Dermis microvascular lymphatic vessel endothelial cell (primary cell): ENCODE data around the gene HTT. TPM values are rescaled to one million over a fixed set of nuclear protein-coding genes. Genes with fewer than 3 reads are reported as not detected.
A peak's percentile ranks its signal among the peaks of the same experiment; 100 is the strongest.

ENCODE experiments used
- DNase-seq, 2 donors: peaks; one replicate each; pipeline versions ENCODE4 v3.0.0 to v3.0.0-alpha.2; 2010; ENCODE audit warnings: low read depth in 2 of 2
- total RNA-seq: library from RNA; depleted of rRNA; stranded (reverse); fragments of >200 nt; gene quantifications from 2 replicates; pipeline ENCODE4 v1.2.1, GENCODE V29; 2014

HTT gene
- total RNA-seq, 1 donor from 2014 or later = 26.2 TPM

DNA sequence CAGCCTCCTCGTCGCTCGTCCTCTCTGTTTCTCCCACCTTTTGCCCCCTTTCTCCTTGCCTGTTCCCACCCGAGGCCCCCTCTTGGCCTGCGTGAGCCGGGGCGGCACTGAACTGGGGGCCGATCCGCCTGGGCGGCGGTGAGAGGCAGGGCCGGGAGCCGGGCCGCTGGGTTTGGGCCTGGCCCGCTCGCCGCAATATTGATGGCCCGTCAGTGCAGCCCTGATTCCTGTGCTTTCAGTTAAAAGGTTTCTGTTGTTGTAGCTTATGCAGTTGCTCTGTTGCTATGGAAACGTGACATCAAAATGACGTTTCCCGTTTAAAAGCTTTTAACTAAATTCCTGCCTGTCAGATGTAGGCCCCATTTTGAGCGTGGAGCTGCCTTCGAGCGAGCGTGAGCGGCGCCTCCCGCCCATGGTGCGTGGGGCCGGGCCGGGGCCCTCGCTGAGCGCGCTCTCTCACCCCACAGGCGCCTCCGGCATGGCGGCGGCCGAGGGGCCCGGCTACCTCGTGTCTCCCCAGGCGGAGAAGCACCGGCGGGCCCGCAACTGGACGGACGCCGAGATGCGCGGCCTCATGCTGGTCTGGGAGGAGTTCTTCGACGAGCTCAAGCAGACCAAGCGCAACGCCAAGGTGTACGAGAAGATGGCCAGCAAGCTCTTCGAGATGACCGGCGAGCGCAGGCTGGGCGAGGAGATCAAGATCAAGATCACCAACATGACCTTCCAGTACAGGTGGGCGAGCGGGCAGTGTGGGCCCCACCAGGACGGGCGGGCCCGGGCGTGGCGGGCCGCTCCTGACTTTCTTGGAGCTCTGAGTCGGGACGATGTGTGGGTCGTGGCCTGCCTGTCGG lies 174.6 kb downstream of the HTT start, which contains the start of gene MSANTD1:
Gene MSANTD1 (plus strand): TSS at position 349 of the 851 bp plus-strand sequence. CDS start 64 bp downstream, at position 413.
- peak in 1 of 2 donors; percentile 22 for DNase-seq

DNA sequence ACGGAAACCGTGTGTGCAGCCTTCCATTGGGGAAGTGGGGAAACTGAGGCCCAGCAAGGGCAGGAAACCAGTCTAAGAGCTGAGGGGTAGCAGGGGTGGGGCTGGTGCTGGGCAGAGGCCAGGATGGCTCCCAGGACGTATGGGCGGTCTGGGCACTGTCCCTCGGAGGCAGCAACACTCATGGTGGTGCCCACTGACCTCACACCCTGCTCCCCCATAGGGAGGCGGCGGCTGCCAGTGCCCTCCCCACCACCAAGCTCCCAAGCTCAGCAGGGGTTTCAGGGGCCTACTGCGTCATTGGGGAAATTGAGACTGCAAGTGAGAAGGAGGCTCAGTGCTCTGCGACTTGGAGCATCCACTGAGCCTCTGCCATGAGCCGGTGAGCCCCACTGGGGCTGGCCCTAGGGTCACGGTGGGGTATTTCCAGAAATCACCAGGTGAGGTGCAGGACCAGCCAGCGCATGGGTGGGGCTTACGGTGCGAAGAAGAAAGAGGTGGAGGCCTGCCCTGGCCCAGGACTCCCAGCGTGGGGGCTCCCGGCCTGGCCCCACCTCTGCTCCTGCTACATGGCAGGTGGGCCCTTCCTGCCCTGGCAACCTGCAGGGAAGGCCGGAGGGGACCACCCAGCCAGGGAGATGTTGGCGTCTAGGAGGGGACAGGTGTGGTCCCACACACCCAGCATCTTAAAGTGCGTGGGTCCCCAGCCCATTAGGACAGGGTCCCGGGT lies 175.4 kb downstream of the HTT start:
- DNase-seq = no peak

DNA sequence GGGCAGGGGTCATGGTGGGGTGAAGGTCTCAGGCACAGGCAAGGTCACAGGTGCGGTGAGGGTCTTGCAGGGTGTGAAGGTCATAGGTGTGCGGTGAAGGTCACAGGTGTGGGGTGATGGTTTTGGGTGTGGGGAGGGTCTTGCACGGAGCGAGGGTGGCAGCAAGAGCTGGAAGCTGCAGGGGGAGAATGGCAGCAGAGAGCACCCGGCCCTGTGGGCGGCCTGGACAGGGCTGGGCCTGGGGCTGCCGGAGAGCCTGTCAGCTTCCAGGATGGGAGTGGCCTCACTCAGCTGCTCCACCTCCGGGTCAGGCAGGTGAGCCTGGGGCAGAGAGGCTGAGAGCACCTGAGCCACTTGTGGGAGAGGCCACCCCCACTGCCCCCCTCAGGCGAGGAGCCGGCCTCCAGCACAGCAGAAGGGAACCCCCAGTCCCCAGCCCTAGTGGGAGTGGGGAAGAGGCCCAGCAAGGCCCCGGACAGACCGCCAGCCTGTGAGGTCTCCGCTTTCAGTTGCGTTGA lies 176.0 kb downstream of the HTT start:
- no peak for DNase-seq

DNA sequence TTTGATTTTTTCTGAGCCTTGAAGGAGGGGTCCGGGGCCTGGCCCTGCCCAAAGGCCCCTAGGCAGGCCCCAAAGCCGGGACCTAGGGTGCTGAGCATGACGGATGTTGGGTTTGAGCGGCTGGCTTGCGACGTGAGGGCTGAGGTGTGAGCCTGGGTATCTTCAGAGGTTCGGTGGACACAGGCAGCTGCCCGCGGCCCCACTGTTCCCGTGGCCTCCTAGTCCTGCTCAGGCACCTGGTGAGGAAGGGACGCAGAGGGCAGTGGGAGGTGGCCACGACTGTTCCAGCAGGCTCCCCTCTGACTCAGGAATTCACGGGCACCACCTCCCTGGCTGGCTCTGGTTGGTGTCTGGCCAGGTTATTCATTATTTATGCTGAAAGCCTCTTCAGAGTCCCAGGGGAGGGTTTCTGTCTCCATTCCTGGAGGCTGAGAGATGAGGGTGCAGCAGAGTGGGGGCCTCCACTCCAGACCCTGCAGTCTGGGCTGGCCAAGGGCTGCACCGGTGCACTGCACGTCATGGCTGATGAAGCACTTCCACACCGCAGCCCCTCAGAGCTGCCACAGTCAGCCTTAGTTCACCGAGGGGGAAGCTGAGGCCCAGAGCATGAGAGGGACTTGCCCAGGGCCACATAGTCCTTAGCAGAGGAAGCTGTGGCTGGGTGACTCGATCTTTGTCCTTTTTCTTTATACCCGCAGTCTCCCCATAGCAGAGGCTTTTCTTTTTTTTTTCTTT lies 176.6 kb downstream of the HTT start:
- DNase-seq = no peak

DNA sequence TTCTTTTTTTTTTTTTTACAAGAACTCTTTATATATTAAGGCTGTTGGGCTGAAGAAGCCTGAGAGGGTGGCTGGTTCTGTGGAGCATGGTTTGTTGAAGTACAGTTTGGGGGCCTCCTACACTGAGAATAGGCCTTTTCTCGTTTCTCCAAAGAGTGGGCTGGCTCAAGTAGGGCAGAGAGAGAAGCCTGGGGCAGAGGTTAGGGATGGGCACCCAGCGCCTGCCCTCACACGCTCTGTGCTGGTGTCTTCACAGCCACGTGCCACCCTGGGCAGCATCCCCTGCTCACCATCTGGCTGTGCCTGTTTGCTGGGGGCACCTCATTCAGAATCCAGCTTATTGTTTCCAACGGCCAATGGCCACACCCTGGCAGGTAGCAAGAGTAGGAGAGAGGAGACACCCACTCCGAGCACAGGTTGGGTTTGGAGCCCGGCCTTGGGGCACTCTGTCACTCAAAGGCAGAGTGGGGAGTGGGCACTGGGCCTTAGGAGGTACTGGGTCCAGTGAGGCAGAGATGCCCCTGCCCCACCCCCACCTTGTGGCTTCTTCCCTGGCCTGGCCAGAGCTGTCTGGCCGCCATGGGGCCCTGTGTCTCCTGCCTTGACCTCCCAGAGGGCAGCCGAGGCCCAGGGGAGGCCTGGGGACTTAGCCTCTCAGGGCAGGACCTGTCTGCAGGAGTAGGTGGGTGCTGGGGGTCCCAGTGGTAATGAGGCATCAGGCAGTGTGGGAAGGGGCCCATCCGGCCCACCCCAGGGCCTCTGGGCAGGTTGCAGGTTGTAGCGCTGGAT lies 177.4 kb downstream of the HTT start:
- no peak for DNase-seq

DNA sequence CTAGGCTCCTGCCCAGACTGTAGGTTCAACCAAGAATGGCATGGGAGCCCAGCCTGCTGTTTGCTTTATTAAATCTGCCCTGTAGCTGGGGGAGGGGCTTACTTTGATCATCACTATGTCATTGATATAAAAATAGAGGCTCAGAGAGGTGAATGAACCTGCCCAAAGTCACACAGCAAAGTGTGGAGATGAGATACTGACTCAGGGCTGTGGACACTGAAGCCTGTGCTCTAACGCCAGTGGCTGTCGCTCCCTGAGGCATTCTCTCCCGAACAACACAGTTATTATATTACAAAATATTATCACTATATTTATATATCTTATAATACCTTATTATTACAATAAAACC lies 178.0 kb downstream of the HTT start:
- no peak for DNase-seq

DNA sequence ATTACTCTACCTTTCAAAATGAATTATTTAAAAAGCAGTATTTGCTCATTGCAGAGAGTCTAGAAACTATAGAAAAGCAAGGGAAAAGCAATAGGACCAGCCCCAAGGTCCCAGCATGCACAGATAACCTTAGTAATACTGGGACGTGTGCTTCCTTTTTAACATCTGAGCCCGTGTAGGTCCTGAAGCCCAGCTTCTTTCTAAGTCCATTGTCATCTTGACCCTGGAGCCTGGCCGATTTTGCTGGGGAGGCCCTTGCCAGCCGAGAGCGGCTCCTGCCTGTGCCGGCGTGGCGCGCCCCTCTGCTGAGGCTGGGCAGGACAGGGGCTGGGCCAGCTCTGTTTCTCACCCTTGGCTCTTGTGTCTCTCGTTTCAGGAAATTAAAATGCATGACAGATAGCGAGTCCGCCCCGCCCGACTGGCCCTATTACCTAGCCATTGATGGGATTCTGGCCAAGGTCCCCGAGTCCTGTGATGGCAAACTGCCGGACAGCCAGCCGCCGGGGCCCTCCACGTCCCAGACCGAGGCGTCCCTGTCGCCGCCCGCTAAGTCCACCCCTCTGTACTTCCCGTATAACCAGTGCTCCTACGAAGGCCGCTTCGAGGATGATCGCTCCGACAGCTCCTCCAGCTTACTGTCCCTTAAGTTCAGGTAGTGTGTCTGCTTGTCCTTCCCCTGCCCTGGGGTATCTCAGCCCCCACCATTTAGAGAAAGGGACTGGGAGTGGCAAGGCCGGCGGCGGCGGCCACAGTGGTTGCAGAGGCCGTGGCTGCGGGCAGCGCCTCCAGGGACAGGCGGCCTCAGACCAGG lies 178.6 kb downstream of the HTT start:
- no peak for DNase-seq

DNA sequence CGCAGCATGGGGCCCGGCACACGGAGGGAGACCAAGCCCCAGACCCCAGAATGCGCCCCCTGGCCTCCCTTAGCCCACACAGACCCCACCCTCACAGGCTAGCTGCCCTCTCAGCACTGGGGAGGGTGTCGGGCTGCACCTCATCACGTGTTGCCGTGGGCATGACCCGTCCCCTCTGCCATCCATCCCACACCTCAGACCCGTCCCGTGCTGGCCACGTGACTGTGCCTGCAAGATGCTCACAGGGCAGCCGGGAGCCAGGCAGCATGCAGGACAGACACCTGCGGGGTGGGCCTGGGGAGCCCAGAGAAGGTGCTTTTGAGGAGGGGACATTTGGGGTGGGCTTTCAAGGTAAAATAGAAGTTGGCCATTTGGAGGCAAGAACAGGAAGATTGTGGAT lies 179.3 kb downstream of the HTT start:
- DNase-seq = no peak

DNA sequence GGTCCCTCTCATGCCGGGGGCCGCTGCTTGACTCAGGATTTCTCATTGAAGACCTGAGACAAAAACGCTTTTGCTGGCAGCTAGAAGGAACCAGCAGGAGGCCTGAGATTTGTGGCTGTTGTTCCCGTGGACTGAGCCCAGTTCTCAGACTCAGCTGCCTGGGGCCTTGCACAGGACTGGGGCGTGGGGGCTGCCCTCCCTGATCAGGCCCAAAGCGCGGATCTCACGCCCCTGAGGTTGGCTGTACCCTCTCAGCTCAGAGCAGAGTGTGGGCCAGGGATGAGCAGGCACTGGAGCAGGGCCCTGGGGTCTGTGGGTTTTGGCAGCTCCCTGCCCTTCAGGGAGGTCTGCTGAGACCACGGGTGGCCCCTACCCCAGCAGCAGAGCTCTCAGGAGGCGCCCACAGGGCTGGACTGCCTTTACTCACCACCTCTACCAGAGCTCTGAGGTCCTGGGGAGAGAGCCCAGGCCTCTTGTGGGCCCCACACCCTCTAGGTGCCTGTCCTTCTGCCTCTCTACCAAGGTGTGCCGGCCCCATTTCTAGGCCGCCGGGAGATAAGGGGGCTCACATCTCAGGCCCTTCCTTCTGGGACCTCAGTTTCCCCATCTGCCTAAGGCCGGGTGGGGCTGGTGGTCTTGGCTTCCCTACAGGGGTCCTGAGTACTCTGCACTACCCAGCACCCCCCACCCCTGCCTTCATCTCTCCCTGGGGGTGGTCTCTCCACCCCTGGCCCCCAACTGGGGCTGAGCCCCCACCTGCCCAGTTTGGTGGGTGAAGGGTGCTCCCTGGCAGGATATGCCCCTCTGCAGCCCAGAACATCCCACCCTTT lies 180.0 kb downstream of the HTT start:
- no peak for DNase-seq

DNA sequence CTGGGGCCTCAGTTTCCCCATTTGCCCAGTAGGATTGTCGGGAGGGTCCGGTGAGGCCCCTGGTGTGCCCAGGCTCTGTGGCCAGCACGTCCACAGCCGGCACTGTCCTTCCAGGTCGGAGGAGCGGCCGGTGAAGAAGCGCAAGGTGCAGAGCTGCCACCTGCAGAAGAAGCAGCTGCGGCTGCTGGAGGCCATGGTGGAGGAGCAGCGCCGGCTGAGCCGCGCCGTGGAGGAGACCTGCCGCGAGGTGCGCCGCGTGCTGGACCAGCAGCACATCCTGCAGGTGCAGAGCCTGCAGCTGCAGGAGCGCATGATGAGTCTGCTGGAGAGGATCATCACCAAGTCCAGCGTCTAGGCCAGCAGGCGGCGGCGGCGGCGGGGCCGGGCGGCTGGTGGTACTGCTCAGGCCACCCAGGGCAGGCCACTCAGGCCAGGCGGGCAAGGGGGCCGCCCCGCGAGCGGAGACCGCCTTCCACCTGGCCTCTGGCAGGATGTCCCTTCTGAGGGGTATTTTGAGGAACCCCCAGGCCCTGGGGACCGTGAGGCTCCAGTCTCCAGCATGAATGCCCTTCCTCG lies 181.2 kb downstream of the HTT start:
- no peak for DNase-seq

DNA sequence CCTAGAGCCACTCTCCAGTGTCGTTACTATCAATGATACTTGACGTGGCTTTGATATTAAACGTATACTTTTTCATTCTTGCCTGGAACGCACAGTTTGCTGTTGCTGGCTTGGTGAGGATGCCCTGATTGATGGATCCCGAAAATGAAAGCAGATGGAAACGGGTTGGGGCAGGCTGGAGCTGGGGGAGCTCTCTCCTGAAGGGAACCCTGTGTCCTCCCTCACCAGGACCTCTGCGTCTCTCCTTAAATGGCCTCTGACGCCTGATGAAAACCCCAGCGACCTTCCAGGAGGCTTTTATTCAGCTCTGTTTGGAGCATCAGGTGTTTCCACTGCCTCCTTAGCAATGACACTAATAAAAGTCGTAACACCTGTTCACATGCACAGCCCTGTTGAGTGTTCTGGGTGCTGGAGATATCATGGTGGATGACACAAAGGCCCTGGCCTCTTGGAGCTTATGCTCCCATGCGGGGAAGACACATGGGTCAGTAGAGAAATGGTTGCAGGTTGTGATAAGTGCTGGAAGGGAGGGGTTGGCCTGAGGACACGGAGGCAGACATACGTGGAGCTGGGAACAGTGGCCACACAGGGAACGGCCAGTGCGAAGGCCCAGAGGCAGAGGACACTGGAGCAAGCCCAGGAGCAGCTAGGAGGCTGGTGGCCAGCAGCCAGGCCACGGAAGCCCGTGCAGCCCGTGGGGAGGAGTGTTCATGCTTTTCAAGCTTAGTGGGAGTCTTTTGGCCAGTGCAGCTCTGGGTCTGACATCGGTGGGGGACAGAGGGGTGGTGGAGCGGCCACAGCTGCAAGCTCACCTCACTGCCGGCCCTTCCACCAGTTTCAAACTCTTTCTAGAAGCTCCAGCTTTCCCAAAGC lies 182.0 kb downstream of the HTT start:
- DNase-seq = no peak

DNA sequence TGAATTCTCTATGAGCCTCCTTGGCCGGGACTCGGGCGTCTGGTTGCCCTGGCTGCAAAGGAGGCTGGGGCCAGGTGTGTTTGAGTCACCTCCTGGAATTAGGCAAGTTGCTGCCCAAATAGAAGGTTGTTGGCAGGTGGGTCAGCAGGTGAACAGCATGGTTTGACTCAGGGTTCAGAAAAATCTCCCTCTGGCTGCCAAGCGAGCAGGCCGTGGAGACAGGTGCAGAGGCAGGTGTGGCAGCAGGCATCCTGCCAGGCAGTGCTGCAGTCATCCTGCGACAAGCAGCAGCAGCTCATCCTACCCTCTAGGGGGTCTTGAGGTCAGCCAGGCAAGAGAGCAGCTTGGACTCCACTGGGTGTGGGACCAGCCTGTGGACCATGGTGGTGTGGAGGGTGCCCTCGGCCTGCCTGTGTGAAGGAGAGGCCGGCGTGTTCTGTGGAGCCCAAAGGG lies 182.6 kb downstream of the HTT start:
- DNase-seq = no peak

DNA sequence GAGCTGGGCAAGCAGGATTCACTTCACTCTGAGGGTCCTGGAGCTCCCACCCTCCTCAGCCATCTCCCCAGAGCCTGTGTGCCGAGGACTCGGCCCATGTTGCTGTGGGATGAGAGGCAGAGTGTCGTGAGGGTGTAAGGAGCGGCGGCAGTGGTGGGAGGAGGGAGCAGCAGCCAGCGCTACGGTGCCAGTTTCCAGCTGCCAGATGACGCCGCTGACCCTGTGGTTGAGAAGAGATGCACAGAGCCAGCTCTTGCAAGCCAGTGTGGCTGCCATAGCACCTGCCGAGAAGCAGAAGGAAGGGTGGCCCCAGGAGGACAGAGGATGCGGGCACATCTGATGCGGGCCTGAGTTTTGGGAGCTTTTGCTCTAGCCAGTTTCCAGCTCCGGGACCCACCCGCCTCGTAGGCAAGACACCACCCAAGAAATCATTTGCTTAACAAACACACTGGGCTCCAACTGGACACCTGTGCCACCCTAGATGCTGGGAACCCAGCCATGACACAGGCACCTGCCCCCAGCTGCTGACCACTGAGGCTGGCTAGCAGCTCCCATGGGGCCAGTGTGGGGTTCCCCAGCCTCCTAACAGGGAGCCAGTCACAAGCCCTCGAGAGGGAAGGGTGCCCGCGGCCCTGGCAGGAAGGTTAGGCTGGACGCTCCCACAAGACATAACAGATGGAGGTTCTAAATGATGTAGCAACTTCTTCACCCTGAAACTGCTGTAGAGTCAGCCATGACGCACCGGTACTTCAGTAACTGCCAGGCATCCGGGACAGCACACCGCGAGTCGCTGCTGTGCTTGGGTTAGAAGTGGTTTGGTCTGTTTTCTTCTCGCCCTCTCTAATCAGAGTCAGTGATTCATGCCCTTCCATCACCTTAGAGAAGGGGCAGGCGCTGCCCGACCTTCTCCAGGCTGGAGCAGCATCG lies 183.3 kb downstream of the HTT start:
- no peak for DNase-seq

DNA sequence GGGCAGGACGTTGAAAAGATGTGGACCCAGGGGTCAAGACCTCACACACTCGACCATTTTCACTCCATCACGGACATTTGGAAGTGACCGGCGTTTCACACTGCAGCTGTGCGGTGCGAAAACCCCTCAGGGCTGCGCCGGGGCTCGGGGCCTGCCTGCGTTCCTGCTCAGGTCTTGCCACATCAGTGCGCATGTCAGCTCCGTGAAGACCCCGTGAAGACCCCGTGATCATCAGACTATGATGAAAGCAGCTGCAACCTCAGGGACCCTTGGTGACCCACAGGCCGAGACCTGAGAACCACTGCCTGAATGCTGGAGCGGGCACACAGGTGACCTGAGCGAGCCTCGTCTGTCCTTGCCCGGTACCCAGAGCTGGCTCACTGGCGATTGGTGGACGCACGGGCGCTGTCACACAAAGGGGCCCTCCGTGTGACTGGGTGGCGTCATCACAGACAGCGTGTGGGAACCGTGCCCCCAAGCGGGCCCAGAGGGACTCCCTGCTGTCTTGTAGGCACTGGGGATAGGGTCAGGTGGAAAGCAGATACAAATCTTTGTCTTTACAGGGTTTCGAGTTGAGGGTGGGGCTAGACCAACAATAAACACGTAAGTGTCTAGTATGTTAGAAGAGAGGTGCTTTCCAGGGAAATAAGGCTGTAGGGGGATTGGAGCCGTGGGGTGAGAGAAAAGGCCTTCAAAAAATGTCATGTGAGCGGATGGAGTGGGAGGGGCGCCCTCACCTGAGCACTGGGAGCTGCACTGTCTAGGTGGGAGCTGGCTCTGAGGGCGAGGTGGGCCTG lies 187.1 kb downstream of the HTT start:
- DNase-seq = no peak

DNA sequence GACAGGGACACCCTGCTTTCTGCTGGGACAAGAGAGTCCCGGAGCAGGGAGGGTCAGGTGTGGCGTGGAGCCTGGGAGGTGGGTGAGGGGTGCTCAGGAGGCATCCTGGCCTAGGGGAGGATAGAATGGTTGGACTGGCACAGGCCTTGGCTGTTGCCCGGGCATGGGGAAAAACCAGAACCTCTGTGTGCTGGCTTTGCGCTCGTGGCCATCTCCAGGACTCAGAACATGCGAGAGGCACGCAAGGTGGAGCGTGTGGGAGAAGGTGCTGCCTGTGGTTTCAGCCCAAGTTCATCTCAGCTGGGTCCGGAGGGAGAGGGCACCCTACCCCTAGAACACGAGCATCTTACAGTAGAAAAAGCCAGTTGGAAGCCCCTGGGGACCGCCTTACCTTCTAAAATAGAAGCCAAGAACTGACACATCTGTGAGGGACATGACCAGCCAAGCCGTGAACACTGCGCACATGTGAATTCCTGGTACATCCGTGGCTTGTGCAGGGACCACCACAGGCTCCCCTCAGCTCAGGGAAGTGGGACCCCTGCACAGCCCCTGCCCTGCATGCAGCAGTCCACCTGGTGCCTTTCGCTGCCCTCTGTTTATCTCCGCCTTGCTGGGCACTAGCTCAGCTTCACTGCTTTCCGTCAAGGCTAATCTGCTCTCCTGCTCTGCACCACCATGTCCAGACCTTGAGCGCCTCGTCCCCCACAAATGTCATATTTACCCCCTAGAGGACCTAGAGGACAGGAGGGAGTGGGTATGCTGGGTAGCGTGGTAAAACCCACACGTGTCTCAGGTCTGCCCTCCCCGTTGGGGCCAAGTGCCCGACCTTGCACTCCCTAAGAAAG lies 187.9 kb downstream of the HTT start:
- no peak for DNase-seq
